ENCODE results near the gene RGMA.
"Not testable (repeated sequence)": the region's sequence is repeated elsewhere in the genome, so short reads cannot be mapped to it uniquely, and the experiment has no call there.

RGMA gene

GRCh38 chr15:93032515-93033206 lies 56.4 kb downstream of the RGMA start:
- DNase-seq: not testable (repeated sequence)

GRCh38 chr15:93031557-93032384 lies 57.2 kb downstream of the RGMA start:
- not testable (repeated sequence) for DNase-seq

GRCh38 chr15:93031103-93031464 lies 57.9 kb downstream of the RGMA start:
- no peak for DNase-seq

GRCh38 chr15:93030430-93031102 lies 58.4 kb downstream of the RGMA start:
- peak; percentile 70 for DNase-seq

GRCh38 chr15:93029836-93030429 lies 59.1 kb downstream of the RGMA start:
- DNase-seq: no peak

GRCh38 chr15:93029214-93029835 lies 59.7 kb downstream of the RGMA start:
- no peak for DNase-seq

- no peak for DNase-seq
Measured at GRCh38 chr15:93028632-93029213, 60.3 kb downstream of the RGMA start.

- no peak for DNase-seq
Measured at GRCh38 chr15:93028111-93028631, 60.8 kb downstream of the RGMA start.

GRCh38 chr15:93027413-93027812 lies 61.6 kb downstream of the RGMA start:
- no peak for DNase-seq

GRCh38 chr15:93026380-93026817 lies 62.6 kb downstream of the RGMA start:
- no peak for DNase-seq

- DNase-seq: no peak
Measured at GRCh38 chr15:93025625-93025982, 63.4 kb downstream of the RGMA start.

- no peak for DNase-seq
Measured at GRCh38 chr15:93024716-93025624, 64.0 kb downstream of the RGMA start.

GRCh38 chr15:93024293-93024692 lies 64.7 kb downstream of the RGMA start:
- DNase-seq: no peak

GRCh38 chr15:93020976-93021772 lies 67.8 kb downstream of the RGMA start:
- DNase-seq: no peak

- no peak for DNase-seq
Measured at GRCh38 chr15:93019971-93020370, 69.0 kb downstream of the RGMA start.

GRCh38 chr15:93019090-93019489 lies 69.9 kb downstream of the RGMA start:
- DNase-seq: no peak

- no peak for DNase-seq
Measured at GRCh38 chr15:93018574-93018973, 70.4 kb downstream of the RGMA start.

GRCh38 chr15:93017526-93017925 lies 71.5 kb downstream of the RGMA start:
- DNase-seq: no peak

GRCh38 chr15:93012786-93013185 lies 76.2 kb downstream of the RGMA start:
- DNase-seq: no peak

- DNase-seq: no peak
Measured at GRCh38 chr15:93007994-93008393, 81.0 kb downstream of the RGMA start.
